SJSA1 (cell line): ENCODE data around the gene TTYH3. TPM values are rescaled to one million over a fixed set of nuclear protein-coding genes. Genes with fewer than 3 reads are reported as not detected.

Experiments
- DNase-seq, 2 experiments: peaks; one replicate each; pipeline ENCODE4 v3.0.0-alpha.2; 2015 to 2020; ENCODE audit warnings: low spot score in 2 of 2, low read depth in 1 of 2
- H3K27ac ChIP-seq: fragments of 250-450 bp; sonication (Bioruptor Pico); 2 replicates; pipeline ENCODE4 v1.5.1; 2020; ENCODE audit warnings: mild to moderate bottlenecking, moderate library complexity
- H3K27me3 ChIP-seq: fragments of 250-450 bp; sonication (Bioruptor Pico); replicated peaks from 2 replicates; pipeline ENCODE4 v1.5.1; 2020; ENCODE audit warnings: mild to moderate bottlenecking, moderate library complexity
- H3K36me3 ChIP-seq: fragments of 250-450 bp; sonication (Bioruptor Pico); 2 replicates; pipeline ENCODE4 v1.5.1; 2020; ENCODE audit warnings: mild to moderate bottlenecking
- H3K4me1 ChIP-seq: fragments of 250-450 bp; sonication (Bioruptor Pico); replicated peaks from 2 replicates; pipeline ENCODE4 v1.6.1; 2021; ENCODE audit warnings: mild to moderate bottlenecking
- H3K4me3 ChIP-seq: fragments of 250-450 bp; sonication (Bioruptor Pico); 2 replicates; pipeline ENCODE4 v1.5.1; 2020; ENCODE audit warnings: mild to moderate bottlenecking
- H3K9me3 ChIP-seq: fragments of 250-450 bp; sonication (Bioruptor Pico); replicated peaks from 2 replicates; pipeline ENCODE4 v1.5.1; 2020; ENCODE audit warnings: mild to moderate bottlenecking
- total RNA-seq: library from RNA; depleted of rRNA; stranded (reverse); fragments of >200 nt; shearing (Covaris generic); gene quantifications from 2 replicates; pipeline ENCODE4 v1.2.3, GENCODE V29; 2014

The TTYH3 gene
- total RNA-seq, 1 experiment from 2014 or later = 24.3 TPM

- Histone ChIP-seq H3K9me3 (no peaks in the 10 kb centered on the region), H3K27me3 (no peaks in the 10 kb centered on the region), H3K4me3 (no peak overlapping the region), H3K27ac (no peak overlapping the region), H3K4me1 (no peaks in the 10 kb centered on the region), H3K36me3 (no peaks in the 10 kb centered on the region)
- DNase-seq = no peak
Observed at GRCh38 chr7:2700141-2700850, 68.5 kb downstream of the TTYH3 start.

GRCh38 chr7:2701424-2701823, 69.6 kb downstream of the TTYH3 start:
- no peaks in the 10 kb centered on the region for H3K36me3 ChIP-seq
- H3K4me3 ChIP-seq = no peak overlapping the region
- no peaks in the 10 kb centered on the region for H3K27me3 ChIP-seq
- H3K9me3 ChIP-seq = no peaks in the 10 kb centered on the region
- no peak for DNase-seq
- H3K27ac ChIP-seq = no peak overlapping the region
- no peaks in the 10 kb centered on the region for H3K4me1 ChIP-seq

GRCh38 chr7:2701832-2702593, 70.2 kb downstream of the TTYH3 start:
- Histone ChIP-seq H3K27ac (no peak overlapping the region), H3K27me3 (no peaks in the 10 kb centered on the region), H3K36me3 (no peaks in the 10 kb centered on the region), H3K4me3 (no peak overlapping the region), H3K9me3 (no peaks in the 10 kb centered on the region), H3K4me1 (no peaks in the 10 kb centered on the region)
- DNase-seq = no peak

- Histone ChIP-seq H3K36me3 (no peaks in the 10 kb centered on the region), H3K4me1 (no peaks in the 10 kb centered on the region), H3K4me3 (no peak overlapping the region), H3K27me3 (no peaks in the 10 kb centered on the region), H3K27ac (no peak overlapping the region), H3K9me3 (no peaks in the 10 kb centered on the region)
- no peak for DNase-seq
Observed at GRCh38 chr7:2702594-2702957, 70.8 kb downstream of the TTYH3 start.

GRCh38 chr7:2705371-2706096, 73.7 kb downstream of the TTYH3 start:
- no peak overlapping the region for H3K27ac ChIP-seq
- no peaks in the 10 kb centered on the region for H3K4me1 ChIP-seq
- H3K36me3 ChIP-seq = no peaks in the 10 kb centered on the region; the same call in 1 of the 2 replicates
- no peaks in the 10 kb centered on the region for H3K9me3 ChIP-seq
- no peak for DNase-seq
- no peak overlapping the region for H3K4me3 ChIP-seq
- no peaks in the 10 kb centered on the region for H3K27me3 ChIP-seq

- Histone ChIP-seq H3K27ac (no peak overlapping the region), H3K27me3 (no peaks in the 10 kb centered on the region), H3K9me3 (no peaks in the 10 kb centered on the region), H3K36me3 (peaks cover 8% of the 10 kb centered on the region), H3K4me1 (no peaks in the 10 kb centered on the region), H3K4me3 (no peak overlapping the region)
- no peak for DNase-seq
Observed at GRCh38 chr7:2706685-2707126, 74.9 kb downstream of the TTYH3 start.

GRCh38 chr7:2707481-2707880, 75.7 kb downstream of the TTYH3 start:
- H3K9me3 ChIP-seq = no peaks in the 10 kb centered on the region
- no peak overlapping the region for H3K4me3 ChIP-seq
- H3K27ac ChIP-seq = no peak overlapping the region
- DNase-seq = no peak
- peaks cover 13% of the 10 kb centered on the region for H3K36me3 ChIP-seq
- H3K4me1 ChIP-seq = no peaks in the 10 kb centered on the region
- H3K27me3 ChIP-seq = no peaks in the 10 kb centered on the region

- DNase-seq = no peak
- Histone ChIP-seq H3K27ac (no peak overlapping the region), H3K4me3 (no peak overlapping the region), H3K4me1 (no peaks in the 10 kb centered on the region), H3K27me3 (no peaks in the 10 kb centered on the region), H3K9me3 (no peaks in the 10 kb centered on the region), H3K36me3 (peaks cover 14% of the 10 kb centered on the region)
Observed at GRCh38 chr7:2708041-2708440, 76.3 kb downstream of the TTYH3 start.

GRCh38 chr7:2708547-2709310, 76.9 kb downstream of the TTYH3 start:
- Histone ChIP-seq H3K4me1 (no peaks in the 10 kb centered on the region), H3K36me3 (peaks cover 18% of the 10 kb centered on the region), H3K27ac (no peak overlapping the region), H3K27me3 (no peaks in the 10 kb centered on the region), H3K4me3 (no peak overlapping the region), H3K9me3 (no peaks in the 10 kb centered on the region)
- no peak for DNase-seq

GRCh38 chr7:2709553-2710285, 77.9 kb downstream of the TTYH3 start:
- no peaks in the 10 kb centered on the region for H3K27me3 ChIP-seq
- no peak overlapping the region for H3K27ac ChIP-seq
- no peaks in the 10 kb centered on the region for H3K4me1 ChIP-seq
- DNase-seq = no peak
- H3K4me3 ChIP-seq = no peak overlapping the region
- peaks cover 21% of the 10 kb centered on the region for H3K36me3 ChIP-seq
- no peaks in the 10 kb centered on the region for H3K9me3 ChIP-seq

GRCh38 chr7:2710286-2710655, 78.5 kb downstream of the TTYH3 start:
- no peaks in the 10 kb centered on the region for H3K9me3 ChIP-seq
- H3K27ac ChIP-seq = no peak overlapping the region
- H3K4me1 ChIP-seq = no peaks in the 10 kb centered on the region
- no peak for DNase-seq
- peaks cover 25% of the 10 kb centered on the region for H3K36me3 ChIP-seq
- no peak overlapping the region for H3K4me3 ChIP-seq
- no peaks in the 10 kb centered on the region for H3K27me3 ChIP-seq

GRCh38 chr7:2710901-2711551, 79.2 kb downstream of the TTYH3 start:
- no peak overlapping the region for H3K4me3 ChIP-seq
- no peaks in the 10 kb centered on the region for H3K4me1 ChIP-seq
- no peaks in the 10 kb centered on the region for H3K27me3 ChIP-seq
- peaks cover 32% of the 10 kb centered on the region for H3K36me3 ChIP-seq
- no peaks in the 10 kb centered on the region for H3K9me3 ChIP-seq
- H3K27ac ChIP-seq = no peak overlapping the region
- DNase-seq = no peak
